Tongue (tissue), 2 donors: ENCODE results near the gene HAPSTR1. TPM values are rescaled to one million over a fixed set of nuclear protein-coding genes. Genes with fewer than 3 reads are reported as not detected.
"Not testable (repeated sequence)": the region's sequence is repeated elsewhere in the genome, so short reads cannot be mapped to it uniquely, and the experiment has no call there.

Experiments used
- DNase-seq: peaks from one replicate; pipeline ENCODE4 v3.0.0-alpha.2; 2015
- total RNA-seq: library from RNA; depleted of rRNA; stranded (reverse); fragments of >200 nt; gene quantifications from one replicate; pipeline ENCODE4 v1.2.3, GENCODE V29; 2014

Gene HAPSTR1
- total RNA-seq, 1 donor from 2014 or later, result 83.2 TPM

DNA sequence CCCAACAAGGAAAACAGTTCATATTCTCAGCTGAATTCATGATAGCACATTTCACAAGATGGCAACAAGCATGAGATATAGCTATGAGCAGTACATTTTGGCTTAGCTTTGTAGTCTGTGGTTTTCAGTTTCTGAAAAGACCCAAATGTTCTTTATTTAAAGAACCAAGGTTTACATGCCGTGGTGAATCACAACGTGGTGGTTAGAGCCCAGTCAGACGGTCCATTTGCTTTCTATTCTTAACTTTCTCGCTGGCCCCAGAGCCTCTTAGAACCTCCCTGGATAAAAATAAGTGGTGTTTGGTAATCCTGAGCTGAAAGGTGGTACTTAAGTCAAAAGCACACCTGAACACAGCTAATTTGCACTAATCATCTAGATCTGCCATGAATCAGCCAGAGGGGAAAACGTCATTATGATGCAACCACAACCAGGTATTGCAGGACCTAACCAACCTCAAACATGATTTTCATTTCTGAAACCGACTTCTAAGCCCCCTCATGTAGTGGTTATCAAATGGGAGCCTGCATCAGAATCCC, 18.6 kb upstream of the HAPSTR1 start:
- DNase-seq, result no peak

DNA sequence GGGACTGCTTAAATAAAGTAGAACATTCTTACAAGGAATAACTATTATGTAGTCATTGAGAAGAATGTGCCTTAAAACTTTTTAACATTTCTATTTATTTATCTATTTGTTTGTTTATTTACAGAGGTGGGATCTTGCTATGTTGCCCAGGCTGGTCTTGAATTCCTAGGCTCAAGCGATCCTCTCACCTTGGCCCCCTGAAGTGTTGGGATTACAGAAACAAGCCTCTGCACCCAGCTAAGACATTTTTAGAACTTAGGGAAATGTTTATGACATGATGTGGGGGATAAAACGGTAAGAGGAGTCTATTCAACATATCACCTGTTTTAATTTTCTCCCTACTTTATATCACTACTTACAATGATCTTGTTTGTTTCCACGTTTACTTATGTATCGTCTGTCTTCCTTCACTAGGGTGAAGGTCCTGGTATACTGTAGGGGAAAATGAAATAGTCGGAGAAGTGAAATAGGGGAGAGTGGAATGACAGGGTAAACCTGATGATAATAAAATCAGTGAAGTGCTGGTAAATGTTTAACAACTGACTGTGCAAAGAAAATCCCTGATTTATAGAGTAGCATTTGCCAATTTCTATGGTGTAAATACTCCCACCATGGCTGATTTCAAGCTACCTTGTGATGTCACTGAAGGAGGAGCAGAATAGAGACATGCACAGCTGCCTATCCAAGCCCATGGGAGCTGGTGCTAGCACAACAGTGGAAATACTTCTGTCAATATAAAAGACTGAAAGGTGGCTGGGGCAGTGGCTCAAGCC, 16.0 kb upstream of the HAPSTR1 start:
- no peak for DNase-seq

DNA sequence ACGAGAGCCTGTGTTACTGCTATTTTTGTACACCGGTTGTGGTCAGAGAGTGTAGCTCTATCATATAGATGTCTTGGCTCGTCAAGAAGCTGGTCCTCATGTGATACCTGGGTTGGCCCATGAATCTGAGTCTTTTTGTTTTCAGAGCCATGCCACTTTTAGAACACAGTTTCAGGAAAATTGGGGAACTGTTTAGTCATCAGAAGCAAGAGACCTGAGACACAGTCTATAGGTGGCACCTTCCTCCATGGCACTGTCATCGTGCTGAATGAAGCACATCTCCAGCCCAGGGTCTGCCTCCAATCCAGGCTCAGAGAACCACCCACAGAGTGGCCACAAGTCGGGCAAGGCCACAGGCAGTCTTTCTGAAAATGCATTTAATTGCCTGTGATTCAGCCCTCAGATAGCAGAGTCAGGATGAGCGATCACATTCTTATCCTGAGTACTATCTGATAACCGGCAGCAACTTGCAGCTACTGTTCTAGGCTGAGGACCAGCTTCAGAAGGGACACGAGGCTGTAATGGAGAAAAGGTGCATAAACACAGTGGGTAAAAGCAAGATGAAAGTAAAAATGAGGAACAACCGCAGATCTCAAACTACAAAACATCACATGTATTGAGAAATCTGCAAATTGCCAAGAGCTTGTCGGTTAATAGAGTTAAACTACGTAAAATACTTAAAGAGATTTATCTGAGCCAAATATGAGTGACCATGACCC, 14.2 kb upstream of the HAPSTR1 start:
- no peak for DNase-seq

DNA sequence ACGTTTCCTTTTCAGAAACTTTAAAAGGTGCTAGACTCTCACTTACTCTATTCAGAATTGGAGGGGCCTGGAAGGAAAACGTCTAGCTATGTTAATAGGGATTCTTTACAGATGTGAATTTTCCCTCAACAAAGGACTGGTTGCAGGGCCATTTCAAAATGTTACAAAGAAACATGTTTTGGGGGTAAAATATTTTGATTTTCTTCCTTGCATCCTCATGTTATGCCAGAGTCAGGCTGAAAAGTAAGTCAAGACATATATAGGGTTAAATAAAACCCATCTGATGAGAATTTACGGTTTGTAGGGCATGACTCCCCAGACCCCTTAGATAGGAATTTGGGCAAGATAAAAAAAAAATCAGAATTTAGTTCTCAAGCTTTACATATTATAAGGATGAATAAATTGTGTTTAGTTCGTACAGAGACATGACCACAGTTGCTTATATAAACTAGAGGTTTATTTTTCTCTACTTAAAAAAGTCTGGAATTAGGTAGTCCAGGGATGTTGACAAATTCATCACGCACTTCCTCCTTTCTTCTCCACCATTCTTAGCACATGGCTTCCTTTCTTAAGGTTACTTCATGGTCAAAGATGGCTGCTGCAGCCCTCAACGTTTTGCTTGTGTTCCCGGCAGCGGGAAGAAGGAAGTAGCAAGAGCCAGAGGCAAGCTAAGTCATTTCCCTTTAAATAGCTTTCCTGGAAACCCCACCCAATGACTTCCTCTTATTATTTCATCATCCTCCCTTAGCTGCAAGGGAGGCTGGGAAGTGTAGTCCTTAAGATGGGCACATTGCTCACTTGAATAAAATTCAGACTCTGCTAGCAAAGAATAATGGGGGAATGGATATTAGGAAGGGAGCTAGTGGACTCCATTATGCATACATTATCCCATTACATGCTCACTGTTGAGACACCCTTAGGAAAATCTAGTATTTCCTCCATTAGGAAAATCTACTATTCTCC, 12.7 kb upstream of the HAPSTR1 start:
- peak; percentile 52 for DNase-seq

DNA sequence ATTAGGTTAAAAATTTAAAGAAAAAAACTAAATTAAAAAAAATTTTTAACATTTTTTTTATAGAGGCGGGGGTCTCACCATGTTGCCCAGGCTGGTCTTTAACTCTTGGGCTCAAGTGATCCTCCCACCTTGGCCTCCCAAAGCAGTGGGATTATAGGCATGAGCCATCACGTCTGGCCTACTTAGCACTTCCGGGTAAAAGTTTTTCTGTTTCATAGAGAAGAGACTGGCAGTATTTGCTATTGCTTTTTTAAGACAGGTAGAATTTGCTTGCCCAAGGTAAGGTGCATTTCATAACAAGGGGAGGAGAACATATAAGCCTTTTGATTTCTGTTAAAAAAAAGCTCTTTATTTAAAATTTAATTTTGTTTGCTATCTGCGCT, 12.0 kb upstream of the HAPSTR1 start:
- DNase-seq, result no peak

DNA sequence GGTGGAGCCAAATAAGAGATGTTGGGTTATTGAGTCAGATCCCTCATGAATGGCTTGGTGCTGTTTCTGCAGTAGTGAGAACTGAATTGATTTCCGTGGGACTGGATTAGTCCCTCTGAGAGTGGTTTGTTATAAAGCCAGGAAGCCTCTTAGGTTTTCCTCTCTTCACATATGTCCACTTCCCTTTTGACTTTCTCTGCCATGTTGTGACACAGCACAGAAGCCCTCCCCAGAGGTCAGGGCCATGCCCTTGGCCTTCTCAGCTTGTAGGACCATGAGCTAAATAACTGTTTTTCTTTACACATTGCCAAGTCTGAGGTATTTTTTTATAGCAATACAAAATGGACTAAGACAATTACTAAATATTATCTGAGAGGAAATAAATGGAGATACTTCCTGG, 10.3 kb upstream of the HAPSTR1 start:
- DNase-seq, result no peak

DNA sequence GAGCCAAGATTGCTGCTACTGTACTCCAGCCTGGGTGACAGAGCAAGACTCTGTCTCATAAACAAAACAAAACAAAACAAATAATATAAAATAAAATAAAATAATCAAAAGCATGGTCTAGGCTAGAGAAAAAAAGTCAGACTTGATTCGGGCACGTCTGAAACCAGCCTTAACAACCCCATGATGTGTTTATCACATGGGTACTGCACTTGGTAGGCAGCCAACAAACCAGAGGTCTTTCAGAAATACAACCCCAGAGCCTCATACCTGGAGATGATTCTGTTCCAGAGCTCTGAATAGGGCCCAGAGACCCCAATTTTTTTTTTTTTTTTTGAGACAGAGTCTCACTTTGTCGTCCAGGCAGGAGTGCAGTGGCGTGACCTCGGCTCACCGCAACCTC, 9.6 kb upstream of the HAPSTR1 start:
- DNase-seq, result no peak

DNA sequence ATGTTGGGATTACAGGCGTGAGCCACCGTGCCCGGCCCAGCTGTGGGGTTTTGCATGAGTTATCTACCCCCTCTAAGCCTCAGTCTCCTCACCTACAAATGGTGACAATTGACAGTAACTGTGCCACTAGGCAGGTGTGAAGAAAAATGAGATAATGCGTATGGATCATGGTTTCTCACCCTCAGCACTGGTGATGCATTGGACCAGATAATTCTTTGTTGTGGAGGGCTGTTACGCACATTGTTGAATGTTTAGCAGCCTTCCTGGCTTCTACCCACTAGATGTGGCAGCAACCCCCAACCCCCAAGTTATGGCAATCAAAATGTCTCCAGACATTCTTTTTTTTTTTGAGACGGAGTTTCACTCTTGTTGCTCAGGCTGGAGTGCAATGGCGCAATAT, 9.0 kb upstream of the HAPSTR1 start:
- DNase-seq, result no peak

DNA sequence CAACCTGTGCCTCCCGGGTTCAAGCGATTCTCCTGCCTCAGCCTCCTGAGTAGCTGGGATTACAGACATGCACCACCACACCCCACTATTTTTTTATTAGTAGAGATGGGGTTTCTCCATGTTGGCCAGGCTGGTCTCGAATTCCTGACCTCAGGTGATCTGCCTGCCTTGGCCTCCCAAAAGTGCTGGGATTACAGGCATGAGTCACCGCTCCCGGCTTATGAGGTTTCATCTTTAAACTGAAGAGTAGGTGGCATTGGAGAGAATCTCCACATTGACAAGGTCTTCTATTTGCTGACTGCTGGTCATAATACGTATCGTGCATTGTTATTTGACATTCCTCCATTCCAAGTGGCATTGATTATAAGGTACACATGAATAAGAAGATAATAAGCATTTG, 3.7 kb upstream of the HAPSTR1 start:
- not testable (repeated sequence) for DNase-seq

DNA sequence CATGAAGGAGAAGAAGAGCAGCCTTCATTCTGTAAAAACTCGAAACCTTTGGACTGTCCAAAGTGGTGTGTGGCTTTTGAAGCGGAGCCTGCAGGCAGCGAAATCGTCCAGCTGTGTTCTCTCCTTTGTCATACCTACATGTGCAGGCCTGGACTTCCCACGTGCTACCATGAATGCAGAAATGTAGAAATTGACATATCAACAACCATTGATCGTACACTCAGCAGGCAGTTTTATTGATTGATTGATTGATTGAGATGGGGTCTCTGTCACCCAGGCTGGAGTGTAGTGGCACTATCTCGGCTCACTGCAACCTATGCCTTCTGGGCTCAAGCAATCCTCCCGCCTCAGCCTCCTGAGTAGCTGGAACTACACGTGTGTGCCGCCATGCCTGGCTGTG, 2.6 kb upstream of the HAPSTR1 start:
- no peak for DNase-seq

DNA sequence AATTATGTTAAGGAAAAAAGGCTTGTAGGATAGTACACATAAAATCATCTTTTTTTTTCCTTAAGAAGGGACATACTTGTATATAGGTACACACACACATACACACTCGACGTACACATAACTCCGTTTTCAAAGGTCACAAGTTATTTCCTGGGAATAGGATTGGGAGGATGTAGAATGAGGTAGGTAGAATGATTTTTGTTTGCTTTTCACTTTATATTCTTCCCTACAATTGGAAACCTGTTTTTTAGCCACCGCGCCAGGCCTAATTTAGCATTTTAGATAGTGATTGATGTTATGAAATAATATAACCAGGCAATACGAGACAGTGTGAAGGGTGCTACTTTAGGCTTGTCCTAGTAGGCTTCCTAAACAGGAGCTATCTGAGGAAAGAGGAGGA, 1.8 kb upstream of the HAPSTR1 start:
- DNase-seq, result no peak

DNA sequence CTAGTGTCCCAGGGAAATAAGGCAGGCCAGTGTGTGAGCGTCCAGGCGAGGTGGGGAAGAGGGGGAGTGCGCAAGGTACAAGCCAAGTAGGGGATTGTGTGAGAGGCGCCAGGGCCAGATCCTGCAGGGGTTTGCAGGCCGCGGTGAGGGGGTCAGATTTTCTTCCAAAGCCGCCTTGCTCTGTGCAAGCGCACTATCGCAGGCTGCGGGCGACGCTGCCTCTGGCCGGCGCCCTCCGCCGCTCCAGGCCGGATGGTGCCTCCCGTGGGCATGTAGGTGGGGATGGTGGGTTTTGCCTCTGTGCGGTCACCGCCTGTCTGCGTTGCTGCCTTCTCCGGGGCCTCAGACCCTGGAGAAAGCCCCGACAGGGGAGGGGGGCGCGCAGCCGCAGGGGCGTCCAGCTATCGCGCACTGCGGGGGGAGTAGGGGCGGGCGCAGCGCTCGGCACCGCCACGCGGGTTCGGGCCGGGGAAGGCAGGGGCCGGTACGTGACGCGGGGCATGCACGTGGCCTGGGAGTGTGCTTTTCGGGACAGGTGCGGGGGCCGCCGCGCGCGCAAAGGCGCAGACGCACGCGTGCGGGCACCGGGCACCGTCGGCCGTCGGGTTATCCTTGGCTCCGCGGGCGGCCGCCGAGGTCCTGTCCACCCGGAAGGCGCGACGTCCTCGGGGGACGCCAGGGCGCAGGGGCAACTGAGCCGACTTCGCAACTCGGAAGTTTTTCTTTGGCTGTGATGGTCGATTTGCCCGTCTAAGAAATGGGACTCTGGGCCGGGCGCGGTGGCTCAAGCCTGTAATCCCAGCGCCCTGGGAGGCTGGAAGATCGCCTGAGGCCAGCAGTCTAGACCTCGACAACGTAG, 1.1 kb upstream of the HAPSTR1 start:
- peak; percentile 52 for DNase-seq

DNA sequence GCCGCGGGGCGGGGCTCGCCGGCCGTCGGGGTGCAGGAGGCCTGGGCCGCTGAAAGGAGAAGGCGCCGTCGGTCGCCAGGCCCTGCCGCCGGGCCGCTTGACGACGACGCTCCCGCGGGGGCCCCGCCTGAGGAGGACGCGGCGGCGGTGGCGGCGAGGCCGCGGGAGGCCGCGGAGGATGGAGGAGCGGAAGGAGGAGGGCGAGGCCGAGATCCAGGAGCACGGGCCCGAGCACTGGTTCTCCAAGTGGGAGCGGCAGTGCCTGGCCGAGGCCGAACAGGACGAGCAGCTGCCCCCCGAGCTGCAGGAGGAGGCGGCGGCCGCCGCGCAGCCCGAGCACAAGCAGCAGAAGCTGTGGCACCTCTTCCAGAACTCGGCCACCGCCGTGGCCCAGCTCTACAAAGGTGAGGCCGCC, 430 bp downstream of the HAPSTR1 start:
- peak; percentile 45 for DNase-seq

DNA sequence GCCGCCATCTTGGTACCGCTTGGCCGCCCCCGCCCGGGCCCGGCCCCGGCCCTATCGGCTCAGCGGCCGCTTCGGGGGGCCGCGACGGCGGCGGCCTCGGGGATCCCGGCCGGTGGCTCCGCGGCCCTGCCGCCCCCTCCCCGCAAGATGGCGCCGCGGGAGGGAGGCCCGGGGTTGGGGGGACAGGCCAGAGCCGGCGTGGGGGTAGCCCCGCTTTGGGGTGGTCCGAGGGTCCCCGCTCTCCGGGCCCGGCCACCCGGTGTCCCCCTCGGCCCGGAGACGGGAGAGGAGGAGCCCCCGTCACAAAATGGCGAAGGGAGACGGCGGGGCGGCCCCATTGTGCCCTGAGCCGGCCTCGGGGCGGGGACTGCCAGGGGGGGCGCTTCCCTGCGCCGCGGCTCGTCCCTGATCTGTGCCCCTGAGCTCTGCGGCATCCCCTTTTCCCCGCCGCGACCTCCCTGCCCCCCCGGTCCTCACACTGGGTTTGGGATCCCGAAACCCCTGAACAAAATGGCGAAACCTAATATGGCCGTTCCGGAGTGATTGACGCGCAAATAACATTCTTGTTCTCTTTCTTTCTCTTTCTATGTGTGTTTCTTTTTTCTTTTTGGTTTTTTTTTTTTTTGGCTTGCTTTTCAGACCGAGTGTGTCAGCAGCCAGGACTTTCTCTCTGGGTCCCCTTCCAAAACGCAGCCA, 986 bp downstream of the HAPSTR1 start:
- peak; percentile 64 for DNase-seq

DNA sequence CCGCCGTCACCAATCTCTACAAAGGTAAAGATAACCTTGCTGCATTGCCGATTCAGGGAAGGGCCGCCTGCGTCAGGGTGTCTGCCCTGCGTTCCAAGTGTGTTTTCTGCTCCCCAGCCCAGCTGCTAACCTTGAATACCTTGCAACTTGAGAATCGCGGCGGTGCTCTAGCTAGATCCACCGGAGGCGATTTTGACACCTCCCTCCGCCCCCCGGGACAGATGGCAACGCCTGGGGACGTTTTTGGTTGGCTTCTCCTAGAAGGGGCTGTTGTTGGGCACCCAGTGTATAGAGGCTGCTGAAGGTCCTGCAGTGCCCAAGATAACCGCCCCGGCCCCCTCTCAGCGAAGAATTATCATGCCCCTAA, 1.5 kb downstream of the HAPSTR1 start:
- peak; percentile 41 for DNase-seq

DNA sequence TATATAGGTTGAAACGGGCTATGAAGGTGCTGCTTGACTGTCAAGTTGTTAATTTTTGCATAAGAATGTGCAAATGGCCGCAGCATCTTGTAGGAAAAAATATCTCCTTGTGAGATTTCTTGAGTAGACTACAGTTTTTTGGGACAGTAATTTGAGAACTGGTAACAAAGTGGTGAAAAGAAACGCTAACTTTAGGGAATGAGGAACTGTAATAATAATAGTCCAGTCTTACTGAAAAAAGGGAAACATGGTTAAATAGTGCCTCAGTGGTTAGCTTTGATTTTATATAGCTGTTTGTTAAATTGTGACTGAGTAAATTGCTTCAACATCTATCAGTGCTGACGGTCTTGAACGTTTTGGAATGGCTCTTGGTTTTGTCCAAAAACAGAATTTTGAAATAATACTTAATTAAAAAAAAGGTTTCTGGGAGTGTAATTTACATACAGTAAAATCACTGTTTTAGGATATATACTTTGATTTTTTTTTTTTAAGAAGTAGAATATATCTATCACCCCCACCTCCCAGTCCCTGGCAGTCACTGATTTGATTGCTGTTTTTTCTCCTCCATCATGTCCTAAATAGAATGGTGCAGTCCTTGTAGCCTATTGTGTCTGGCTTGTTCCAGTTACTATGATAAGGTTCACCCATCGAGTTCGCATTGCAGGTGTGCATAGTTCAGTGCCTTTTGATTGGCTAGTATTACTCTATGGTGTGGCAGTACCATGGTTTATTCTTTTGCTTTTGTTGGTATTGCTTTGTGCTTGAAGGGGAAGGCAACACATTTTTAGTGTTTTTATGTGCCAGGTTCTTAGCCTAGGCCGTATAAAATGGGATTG, 2.8 kb downstream of the HAPSTR1 start:
- DNase-seq, result no peak

DNA sequence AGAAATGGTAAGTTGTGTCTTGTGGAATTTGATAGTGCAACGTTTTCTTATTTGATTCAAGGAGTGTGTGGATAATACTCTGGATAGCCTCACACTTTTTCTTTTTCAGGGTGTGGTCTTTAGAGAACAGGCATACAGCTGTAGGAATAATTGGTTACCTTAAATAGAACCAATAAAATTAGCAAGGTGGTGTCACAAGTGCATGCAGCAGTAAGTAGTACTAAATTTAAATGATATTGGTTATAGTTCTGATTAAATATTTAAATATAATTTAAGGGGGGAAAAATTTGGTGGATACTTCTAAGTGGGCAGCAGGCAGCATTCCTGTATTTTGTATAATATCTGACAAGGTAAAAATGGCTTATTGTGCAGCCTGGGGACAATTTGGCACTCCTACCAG, 3.7 kb downstream of the HAPSTR1 start:
- DNase-seq, result no peak

DNA sequence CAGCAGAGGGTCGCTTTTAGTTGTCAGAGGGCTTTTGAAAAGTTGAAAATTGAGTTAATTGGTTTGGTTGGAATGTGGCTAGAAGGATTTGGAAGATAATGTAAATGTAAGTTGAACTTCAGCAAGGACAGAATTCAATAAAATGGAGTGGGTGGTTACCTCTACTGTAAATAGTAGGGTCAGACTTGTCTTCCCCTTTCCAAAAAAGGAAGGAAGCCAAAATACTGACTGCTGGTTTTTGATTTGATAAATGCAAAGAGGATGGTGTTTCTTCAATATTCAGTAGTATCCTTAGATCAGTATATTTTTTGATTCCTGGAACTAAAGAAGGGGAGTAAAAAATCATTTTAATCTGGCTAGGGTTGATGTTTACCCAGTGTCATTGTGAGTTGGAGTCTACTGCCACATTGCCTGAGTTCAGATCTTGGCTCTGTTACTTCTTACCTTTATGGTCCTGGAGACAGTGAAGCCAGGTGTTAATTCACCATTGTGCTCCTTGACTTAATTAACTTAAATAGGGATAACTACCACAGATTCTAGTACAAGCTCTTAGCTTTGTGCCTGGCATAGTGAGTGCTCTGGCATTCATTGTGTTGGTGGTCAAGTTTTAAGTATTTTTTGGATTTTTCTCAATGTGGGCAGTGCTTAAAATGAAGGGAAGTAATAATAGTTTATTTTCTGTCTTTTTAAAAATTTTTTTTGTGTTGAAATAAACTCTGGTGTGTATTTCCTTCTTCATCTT, 4.4 kb downstream of the HAPSTR1 start:
- DNase-seq, result no peak

DNA sequence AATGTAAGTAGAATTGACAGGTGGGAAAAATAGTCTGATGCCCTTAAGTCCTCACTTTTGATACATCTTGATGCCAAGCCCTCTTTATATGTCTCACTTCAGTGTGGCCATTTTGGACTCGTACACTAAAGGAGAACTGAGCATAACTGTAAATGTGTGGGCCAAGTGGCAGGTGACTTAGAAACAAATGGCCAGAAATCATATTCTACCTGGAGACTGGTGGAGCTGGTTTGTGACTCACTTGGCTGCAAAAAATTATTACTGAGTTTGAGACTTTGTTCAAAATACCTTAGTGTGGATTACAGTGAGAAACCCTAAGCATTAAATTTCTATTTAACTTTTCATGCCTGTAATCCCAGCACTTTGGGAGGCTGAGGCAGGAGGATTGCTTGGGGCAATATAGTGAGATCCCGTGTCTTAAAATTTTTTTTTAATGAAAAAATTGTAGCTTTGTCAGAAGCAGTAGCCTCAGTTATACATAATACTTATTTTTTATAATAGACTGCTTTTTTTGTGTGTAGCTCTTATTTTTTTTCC, 5.0 kb downstream of the HAPSTR1 start:
- DNase-seq, result no peak
